HepG2 (cell line): ENCODE results near the gene LRP5. TPM values are rescaled to one million over a fixed set of nuclear protein-coding genes. Genes with fewer than 3 reads are reported as not detected.

ENCODE experiments used
- ATAC-seq: fragments of 200-7000 bp; cut with Tn5 transposase; 3 replicates; pipeline ENCODE4 v1.9.1; 2020; ENCODE audit warnings: mild to moderate bottlenecking, moderate library complexity
- BruUV-seq: library from RNA; stranded (reverse); fragments of 400-500 nt; replicated peaks from 2 replicates; lab custom pipeline; 2021; lab: Mats Ljungman, UMichigan
- CTCF ChIA-PET: fragments of 300-600 bp; formaldehyde crosslinking; extraction: SDS; loops from one replicate; lab custom pipeline; 2021; ENCODE audit warnings: low total read pairs, inconsistent platforms, low intra/inter-chr PET ratio; lab: Yijun Ruan, JAX
- POLR2A ChIA-PET: fragments of 350-600 bp; sonication (Branson Sonifier 250); formaldehyde crosslinking; loops from one replicate; lab custom pipeline; 2020; ENCODE audit warnings: antibody characterized with exemption, inconsistent platforms; lab: Yijun Ruan, JAX
- DNase-seq: peaks from one replicate; pipeline ENCODE4 v3.0.0-alpha.2; 2015; ENCODE audit warnings: low spot score
- FAIRE-seq: peaks from 3 replicates; lab custom pipeline; 2011; peaks lifted over from hg19 to GRCh38; lab: Jason Lieb, UNC
- H2AFZ ChIP-seq: one replicate; pipeline ENCODE4 v1.6.1; 2011; ENCODE audit warnings: low read length, inconsistent platforms
- H3K27ac ChIP-seq: fragments of 300-600 bp; 3 replicates; pipeline ENCODE4 v1.8.0; 2011; ENCODE audit warnings: mixed run types, mild to moderate bottlenecking, mixed read lengths, low read length, inconsistent platforms; ENCODE audit not compliant: insufficient read depth; ENCODE audit errors: extremely low read length
- H3K27me3 ChIP-seq, 2 experiments: fragments of 200-600 bp in 1 of 2; 2 replicates in 1 of 2; 3 replicates in 1 of 2; pipeline versions ENCODE4 v1.6.0 to v1.8.0; 2011; ENCODE audit warnings: low read length in 2 of 2, mild to moderate bottlenecking in 2 of 2, moderate library complexity in 2 of 2, inconsistent platforms in 1 of 2; ENCODE audit not compliant: insufficient read depth in 2 of 2, control insufficient read depth in 1 of 2
- H3K36me3 ChIP-seq, 2 experiments: fragments of 200-600 bp in 1 of 2; replicated peaks in 1 of 2; 2 replicates in 1 of 2; 3 replicates in 1 of 2; pipeline versions ENCODE4 v1.5.1 to v1.8.0; 2011; ENCODE audit warnings: low read length in 2 of 2, inconsistent platforms in 1 of 2; ENCODE audit not compliant: insufficient read depth in 2 of 2, control insufficient read depth in 1 of 2
- H3K4me1 ChIP-seq: 2 replicates; pipeline ENCODE4 v1.5.1; 2012; ENCODE audit warnings: low read length, inconsistent platforms; ENCODE audit not compliant: insufficient read depth
- H3K4me2 ChIP-seq: 2 replicates; pipeline ENCODE4 v1.6.0; 2011; ENCODE audit warnings: low read depth, low read length, inconsistent platforms
- H3K4me3 ChIP-seq, 3 experiments: fragments of 200-600 bp in 1 of 3; sonication (generic), shearing (Covaris generic) in 1 of 3; replicated peaks in 1 of 3; 2 replicates each; pipeline ENCODE4 v1.5.1; 2011 to 2016; ENCODE audit warnings: low read length in 3 of 3, inconsistent platforms in 2 of 3, low read depth in 2 of 3, mild to moderate bottlenecking in 2 of 3, control low read depth in 1 of 3, mixed read lengths in 1 of 3; ENCODE audit not compliant: insufficient read depth in 1 of 3
- H3K79me2 ChIP-seq: one replicate; pipeline ENCODE4 v1.6.1; 2011; ENCODE audit warnings: low read length, inconsistent platforms; ENCODE audit not compliant: insufficient read depth
- H3K9ac ChIP-seq: 2 replicates; pipeline ENCODE4 v1.6.0; 2011; ENCODE audit warnings: mild to moderate bottlenecking, low read depth, low read length, inconsistent platforms; ENCODE audit not compliant: insufficient read depth
- H3K9me3 ChIP-seq: 2 replicates; pipeline ENCODE4 v1.5.1; 2012; ENCODE audit warnings: mild to moderate bottlenecking, low read length
- H4K20me1 ChIP-seq: 2 replicates; pipeline ENCODE4 v1.6.0; 2011; ENCODE audit warnings: inconsistent platforms, mild to moderate bottlenecking, low read length, moderate library complexity; ENCODE audit not compliant: insufficient read depth
- AHDC1 ChIP-seq: sonication (generic); formaldehyde crosslinking; IDR thresholded peaks from 2 replicates; pipeline ENCODE4 v1.5.1; 2020; ENCODE audit warnings: mild to moderate bottlenecking, missing genetic modification reagents, borderline replicate concordance
- HOXA3 ChIP-seq: sonication (generic); formaldehyde crosslinking; IDR thresholded peaks from 2 replicates; pipeline ENCODE4 v1.5.0; 2020; ENCODE audit warnings: missing genetic modification reagents
- NCOA5 ChIP-seq: sonication (generic); formaldehyde crosslinking; IDR thresholded peaks from 2 replicates; pipeline ENCODE4 v1.4.0; 2020; ENCODE audit warnings: missing genetic modification reagents
- PCBP1 ChIP-seq: fragments of 200-400 bp; formaldehyde crosslinking; IDR thresholded peaks from 2 replicates; pipeline ENCODE4 v1.6.1; 2017; ENCODE audit warnings: mild to moderate bottlenecking, low read depth, low read length, borderline replicate concordance
- SETDB1 ChIP-seq: sonication (generic); formaldehyde crosslinking; IDR thresholded peaks from 2 replicates; pipeline ENCODE4 v1.5.1; 2020; ENCODE audit warnings: missing genetic modification reagents, mild to moderate bottlenecking, borderline replicate concordance
- SMARCE1 ChIP-seq: fragments of 450-650 bp; IDR thresholded peaks from 2 replicates; pipeline ENCODE4 v1.6.1; 2017; ENCODE audit warnings: borderline replicate concordance
- ZBTB1 ChIP-seq: sonication (generic); formaldehyde crosslinking; IDR thresholded peaks from 2 replicates; pipeline ENCODE4 v1.4.0; 2020; ENCODE audit warnings: missing genetic modification reagents, borderline replicate concordance
- ZBTB7B ChIP-seq: sonication (generic); formaldehyde crosslinking; IDR thresholded peaks from 2 replicates; pipeline ENCODE4 v1.4.0; 2020; ENCODE audit warnings: missing genetic modification reagents
- ZNF10 ChIP-seq: sonication (generic); formaldehyde crosslinking; IDR thresholded peaks from 2 replicates; pipeline ENCODE4 v1.4.0; 2020; ENCODE audit warnings: mild to moderate bottlenecking, low read depth, missing genetic modification reagents, borderline replicate concordance
- ZNF367 ChIP-seq: sonication (generic); formaldehyde crosslinking; IDR thresholded peaks from 2 replicates; pipeline ENCODE4 v1.4.0; 2020; ENCODE audit warnings: missing genetic modification reagents, borderline replicate concordance
- ZNF441 ChIP-seq: sonication (generic); formaldehyde crosslinking; IDR thresholded peaks from 2 replicates; pipeline ENCODE4 v1.7.0; 2021; ENCODE audit warnings: missing genetic modification reagents, borderline replicate concordance
- ZNF589 ChIP-seq: sonication (generic); formaldehyde crosslinking; conservative IDR thresholded peaks from 2 replicates; pipeline ENCODE4 v1.8.0; 2022; ENCODE audit warnings: mild to moderate bottlenecking, moderate library complexity, missing genetic modification reagents
- ZNF644 ChIP-seq: IDR thresholded peaks from 2 replicates; pipeline ENCODE4 v1.6.1; 2016; ENCODE audit warnings: low read depth
- WGBS: methylation state at CpG from one replicate; pipeline ENCODE4 v1.1.6; 2017; ENCODE audit warnings: low lambda C conversion rate; 5-methylcytosine and 5-hydroxymethylcytosine counted together
- in situ Hi-C: cut with HindIII; loops from 2 replicates; pipeline ENCODE4 v1.10.0; 2017; ENCODE audit warnings: low pct_unique_long_range_greater_than_20kb; ENCODE audit not compliant: extremely low pct_ligation_motif_present
- intact Hi-C: fragments of 100-400 bp; cut with micrococcal nuclease; formaldehyde crosslinking; loops from one replicate; pipeline ENCODE4 v1.10.0; 2022; ENCODE audit not compliant: unreplicated experiment
- polyA plus RNA-seq, 8 experiments: library from polyadenylated mRNA; depleted of rRNA in 3 of 8; stranded (reverse) in 7 of 8; unstranded in 1 of 8; fragments of >200 nt; fragmentation: Illumina TruSeq in 4 of 8; extraction: Trizol in 4 of 8; gene quantifications; 2 replicates each; pipeline versions ENCODE4 v1.2.1 to v1.2.3, GENCODE V29; 2011 to 2016; ENCODE audit warnings: low read depth in 4 of 8, missing spikeins in 1 of 8, mixed read lengths in 1 of 8; ENCODE audit not compliant: insufficient read depth in 1 of 8
- total RNA-seq, 5 experiments: library from RNA; depleted of rRNA; stranded (reverse); fragments of >200 nt; fragmentation: Illumina TruSeq; extraction: Trizol; gene quantifications; 2 replicates each; pipeline ENCODE4 v1.2.3, GENCODE V29; 2016; ENCODE audit warnings: low read depth in 1 of 5

The LRP5 gene
- total and polyA plus RNA-seq, 2 of the 13 experiments (the other 11 are each of a cell fraction or from before 2014, with no cell fraction given), result 40.4 to 64.0 TPM

- ATAC-seq, result no peak
- intact Hi-C loops, result no loop called here
- no peak overlapping the region for H3K4me3 ChIP-seq
- no peaks in the 10 kb centered on the region for H4K20me1 ChIP-seq
- in situ Hi-C loops, result no loop called here
- peaks cover 2 to 17% of the 10 kb centered on the region in 2 experiments; a peak in 3 of 5 replicates for H3K36me3 ChIP-seq
- POLR2A ChIA-PET, result interaction anchor here (0.8 to 1.8 kb wide), 4 partner anchors 13 to 86 kb away, joined by 3 to 14 read pairs (median 4); partner anchors contain the start of gene C11orf24
- TF ChIP-seq SMARCE1, result no peak
- TF ChIP-seq ZNF367 (CRISPR knock-in tag), result no peak
- no peak for TF ChIP-seq ZNF10
- no peak for TF ChIP-seq ZNF441 (CRISPR knock-in tag)
- TF ChIP-seq ZBTB7B (CRISPR knock-in tag), result no peak
- no peak for TF ChIP-seq NCOA5
- no peak for TF ChIP-seq SETDB1 (CRISPR knock-in tag)
- TF ChIP-seq ZNF589 (CRISPR knock-in tag), result no peak
- no peak for TF ChIP-seq AHDC1 (CRISPR knock-in tag)
- no peak for TF ChIP-seq ZNF644 (CRISPR knock-in tag)
- TF ChIP-seq PCBP1, result no peak
- TF ChIP-seq HOXA3 (CRISPR knock-in tag), result no peak
- no peak for TF ChIP-seq ZBTB1 (CRISPR knock-in tag)
- H3K79me2 ChIP-seq, result peaks cover 31% of the 10 kb centered on the region
- 67% methylated on average over 5 of the region's 5 CpGs for WGBS
- H3K27me3 ChIP-seq, result no peaks in the 10 kb centered on the region; a peak in 1 of 5 replicates
- peak overlapping the region; percentile 39; the same call in 1 of the 2 replicates for H3K9ac ChIP-seq
- no peaks in the 10 kb centered on the region for H3K9me3 ChIP-seq
- CTCF ChIA-PET, result no interaction called here
- peak overlapping the region; percentile 64 for H3K27ac ChIP-seq
- peak overlapping the region; percentile 51 for H3K4me2 ChIP-seq
- peaks cover 63% of the 10 kb centered on the region for H3K4me1 ChIP-seq
- no peak for DNase-seq
- BruUV-seq, result no TSS peak
- no peak for FAIRE-seq
- H2AFZ ChIP-seq, result no peak overlapping the region
These were observed 10.1 kb upstream of the LRP5 start for GRCh38 chr11:68302256-68302655.
